DOHH2 (cell line): ENCODE data around the gene RNPEPL1.

Source experiments
- EZH2phosphoT487 ChIP-seq: fragments of 200-600 bp; sonication (generic); IDR thresholded peaks from 2 replicates; pipeline ENCODE4 v1.6.1; 2017; ENCODE audit warnings: borderline replicate concordance, mild to moderate bottlenecking, antibody characterized with exemption, low read length, moderate library complexity, mixed read lengths
- TF ChIP-seq, protein P1 (sequence below): fragments of 200-600 bp; sonication (generic); IDR thresholded peaks from one replicate; pipeline ENCODE4 v1.5.1; 2014; ENCODE audit warnings: antibody characterized with exemption, mild to moderate bottlenecking, low read depth, low read length; ENCODE audit not compliant: poor library complexity, severe bottlenecking

DNA sequence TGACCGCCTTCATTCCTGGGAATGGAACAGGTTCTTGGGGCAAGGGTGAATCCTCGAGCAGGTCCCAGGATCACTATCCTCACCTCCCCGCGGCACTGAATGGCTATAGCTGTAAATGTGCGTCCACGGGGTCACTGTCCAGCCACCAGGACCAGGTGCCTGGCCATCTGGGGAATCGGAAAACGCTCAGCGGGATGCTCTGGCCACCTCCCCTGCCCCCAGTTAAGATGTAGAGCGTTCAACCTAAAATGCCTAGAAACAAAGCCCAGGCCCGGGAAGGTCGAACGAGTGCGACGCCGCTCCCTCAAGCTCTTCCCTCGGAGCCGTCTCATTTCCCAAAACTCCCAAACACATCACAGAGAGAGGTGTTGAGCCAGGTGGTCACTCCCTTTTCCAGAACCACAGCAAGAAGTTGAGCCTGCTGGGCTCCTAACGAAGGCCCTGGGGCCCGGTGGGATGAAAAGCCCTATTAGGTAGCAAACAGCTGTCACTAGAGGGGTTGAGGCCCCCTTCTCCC is 17.5 kb downstream of the RNPEPL1 start:
- TF ChIP-seq, protein P1, sequence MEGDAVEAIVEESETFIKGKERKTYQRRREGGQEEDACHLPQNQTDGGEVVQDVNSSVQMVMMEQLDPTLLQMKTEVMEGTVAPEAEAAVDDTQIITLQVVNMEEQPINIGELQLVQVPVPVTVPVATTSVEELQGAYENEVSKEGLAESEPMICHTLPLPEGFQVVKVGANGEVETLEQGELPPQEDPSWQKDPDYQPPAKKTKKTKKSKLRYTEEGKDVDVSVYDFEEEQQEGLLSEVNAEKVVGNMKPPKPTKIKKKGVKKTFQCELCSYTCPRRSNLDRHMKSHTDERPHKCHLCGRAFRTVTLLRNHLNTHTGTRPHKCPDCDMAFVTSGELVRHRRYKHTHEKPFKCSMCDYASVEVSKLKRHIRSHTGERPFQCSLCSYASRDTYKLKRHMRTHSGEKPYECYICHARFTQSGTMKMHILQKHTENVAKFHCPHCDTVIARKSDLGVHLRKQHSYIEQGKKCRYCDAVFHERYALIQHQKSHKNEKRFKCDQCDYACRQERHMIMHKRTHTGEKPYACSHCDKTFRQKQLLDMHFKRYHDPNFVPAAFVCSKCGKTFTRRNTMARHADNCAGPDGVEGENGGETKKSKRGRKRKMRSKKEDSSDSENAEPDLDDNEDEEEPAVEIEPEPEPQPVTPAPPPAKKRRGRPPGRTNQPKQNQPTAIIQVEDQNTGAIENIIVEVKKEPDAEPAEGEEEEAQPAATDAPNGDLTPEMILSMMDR = no peak
- no peak for TF ChIP-seq EZH2phosphoT487
